ENCODE results near the gene NEMP2.

DNA sequence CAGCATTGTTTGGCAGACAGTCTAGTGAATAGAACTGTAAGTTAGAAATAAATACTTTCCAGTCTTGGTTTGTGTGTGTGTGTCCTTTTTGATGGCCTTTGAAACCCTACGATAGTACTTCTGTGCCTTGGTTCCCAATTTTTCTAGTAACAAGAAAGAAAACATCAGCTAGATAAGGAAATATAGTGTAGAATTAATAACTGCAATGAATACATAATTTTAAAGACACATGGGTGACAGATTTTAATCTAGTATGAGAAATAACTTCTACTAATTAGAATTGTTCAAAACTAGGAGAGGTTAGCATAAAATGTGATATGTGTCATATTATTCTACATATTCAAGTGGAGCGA is 44.5 kb upstream of the NEMP2 start:
- TF ChIP-seq, protein P1, sequence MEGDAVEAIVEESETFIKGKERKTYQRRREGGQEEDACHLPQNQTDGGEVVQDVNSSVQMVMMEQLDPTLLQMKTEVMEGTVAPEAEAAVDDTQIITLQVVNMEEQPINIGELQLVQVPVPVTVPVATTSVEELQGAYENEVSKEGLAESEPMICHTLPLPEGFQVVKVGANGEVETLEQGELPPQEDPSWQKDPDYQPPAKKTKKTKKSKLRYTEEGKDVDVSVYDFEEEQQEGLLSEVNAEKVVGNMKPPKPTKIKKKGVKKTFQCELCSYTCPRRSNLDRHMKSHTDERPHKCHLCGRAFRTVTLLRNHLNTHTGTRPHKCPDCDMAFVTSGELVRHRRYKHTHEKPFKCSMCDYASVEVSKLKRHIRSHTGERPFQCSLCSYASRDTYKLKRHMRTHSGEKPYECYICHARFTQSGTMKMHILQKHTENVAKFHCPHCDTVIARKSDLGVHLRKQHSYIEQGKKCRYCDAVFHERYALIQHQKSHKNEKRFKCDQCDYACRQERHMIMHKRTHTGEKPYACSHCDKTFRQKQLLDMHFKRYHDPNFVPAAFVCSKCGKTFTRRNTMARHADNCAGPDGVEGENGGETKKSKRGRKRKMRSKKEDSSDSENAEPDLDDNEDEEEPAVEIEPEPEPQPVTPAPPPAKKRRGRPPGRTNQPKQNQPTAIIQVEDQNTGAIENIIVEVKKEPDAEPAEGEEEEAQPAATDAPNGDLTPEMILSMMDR (optimal IDR thresholded peaks at IDR 0.05 in 1 of 3, IDR thresholded peaks at IDR 0.05 in 1 of 3, conservative IDR thresholded peaks at IDR 0.05 in 1 of 3; ENCODE audit: extremely low read depth in 1 of 3, insufficient read depth in 2 of 3, low read length in 3 of 3) = no peak
- TF ChIP-seq EZH2 (IDR thresholded peaks at IDR 0.05; ENCODE audit: low read length) = no peak
